GM19438 (cell line): ENCODE measurements around the gene RUNX3.

Source experiments
- ATAC-seq: cut with Tn5 transposase; IDR thresholded peaks from one replicate; pipeline ENCODE4 v1.9.1; 2021; ENCODE audit warnings: low read depth; ENCODE audit not compliant: unreplicated experiment

Gene RUNX3

DNA sequence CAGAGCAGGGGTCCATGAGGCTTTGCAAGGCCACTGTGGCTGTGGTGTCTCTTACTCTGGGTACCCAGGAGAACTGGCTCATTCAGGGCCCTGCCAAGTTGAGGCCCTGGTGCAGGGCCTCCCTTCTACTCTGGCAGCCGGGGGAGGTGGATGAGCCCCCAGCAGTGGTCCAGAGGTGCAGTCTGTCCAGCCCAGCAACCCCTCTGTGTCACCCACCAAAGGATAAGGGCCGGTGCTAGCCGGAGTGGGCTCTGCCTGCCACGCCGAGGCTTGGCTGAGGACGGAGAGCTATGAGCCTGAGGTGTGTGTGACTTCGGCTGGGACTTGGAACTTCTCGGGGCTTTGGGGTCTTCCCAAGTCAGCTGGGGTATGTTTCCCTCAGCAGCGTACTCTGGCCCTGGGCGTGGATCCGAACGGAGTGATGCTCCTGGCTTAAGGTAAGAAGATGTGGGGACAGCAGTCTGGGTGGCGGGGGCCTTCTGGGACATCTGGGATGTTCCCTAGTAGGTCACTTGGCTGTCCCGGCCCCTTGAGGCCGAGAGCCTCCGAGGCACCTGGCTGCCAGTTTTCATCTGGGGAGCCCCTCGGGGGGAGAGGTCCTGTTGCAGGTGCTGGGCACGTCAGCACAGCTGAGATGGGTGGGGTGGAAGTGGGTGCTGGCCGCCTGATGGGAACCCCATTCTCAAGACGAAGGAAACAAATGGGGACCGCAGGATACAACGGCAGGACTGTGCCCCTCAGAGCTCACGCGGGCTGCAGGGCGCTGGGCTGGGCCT is 25.9 kb downstream of the RUNX3 start:
- ATAC-seq, result no peak

GRCh38 chr1:24903560-24903954 is 26.5 kb downstream of the RUNX3 start:
- no peak for ATAC-seq

- no peak for ATAC-seq
These were observed 27.0 kb downstream of the RUNX3 start for GRCh38 chr1:24903011-24903461.

DNA sequence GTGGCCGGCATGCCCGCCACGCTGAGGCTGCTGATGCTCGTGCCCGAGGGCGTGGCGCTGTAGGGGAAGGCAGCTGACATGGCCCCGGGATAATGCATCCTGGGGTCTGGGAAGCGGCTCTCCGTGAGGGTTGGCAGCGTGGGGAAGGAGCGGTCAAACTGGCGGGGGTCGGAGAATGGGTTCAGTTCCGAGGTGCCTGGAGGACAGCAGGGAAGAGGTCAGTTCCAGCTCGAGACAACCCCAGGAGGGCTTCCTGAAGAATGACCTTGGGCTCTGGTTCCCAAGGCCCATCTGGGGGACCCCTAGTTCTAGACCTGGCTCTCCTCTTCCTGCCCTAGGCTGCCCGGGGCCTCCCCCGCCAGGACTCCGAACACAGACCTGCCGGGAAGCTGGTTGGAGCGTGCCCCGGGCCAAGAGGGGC is 27.6 kb downstream of the RUNX3 start:
- ATAC-seq, result no peak

GRCh38 chr1:24901791-24902470 is 28.1 kb downstream of the RUNX3 start:
- no peak for ATAC-seq

DNA sequence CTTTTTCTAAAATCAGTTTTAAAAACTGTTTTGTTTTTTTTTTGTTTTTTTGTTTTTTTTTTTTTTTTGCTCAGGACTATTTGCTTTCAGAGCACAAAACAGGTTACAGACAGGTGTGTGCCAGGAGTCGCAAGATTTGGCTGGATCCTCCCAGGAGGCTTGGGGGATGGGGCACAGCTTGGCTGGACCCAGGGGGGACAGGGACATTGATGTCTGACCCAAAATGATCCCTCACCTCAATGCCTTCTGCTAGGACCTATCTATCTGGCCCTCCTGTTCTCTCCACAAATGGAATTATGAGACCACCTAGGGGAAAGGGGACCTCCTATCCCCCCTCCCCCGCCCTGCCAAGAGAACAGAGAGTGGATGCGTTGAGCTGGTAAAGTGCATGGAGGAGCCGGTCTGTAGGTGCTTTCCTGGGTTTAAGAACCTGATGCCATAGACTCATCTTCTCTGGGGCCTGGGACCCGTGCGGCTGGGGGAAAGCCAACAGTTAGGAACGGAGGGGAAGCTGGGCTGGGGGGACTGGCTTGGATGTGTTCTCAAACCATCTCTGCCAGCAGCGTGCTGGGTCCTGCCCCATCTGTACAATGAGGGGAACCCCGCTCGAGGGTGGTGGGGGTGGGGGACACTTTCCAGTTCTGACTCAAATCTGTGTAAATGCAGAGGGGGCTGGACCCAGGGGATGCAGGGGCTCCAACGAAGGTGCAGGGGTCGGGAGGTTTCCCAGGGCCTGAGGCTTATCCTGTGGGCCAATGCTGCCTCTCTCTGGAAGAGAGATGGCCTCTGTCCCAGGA is 28.9 kb downstream of the RUNX3 start:
- ATAC-seq, result no peak

DNA sequence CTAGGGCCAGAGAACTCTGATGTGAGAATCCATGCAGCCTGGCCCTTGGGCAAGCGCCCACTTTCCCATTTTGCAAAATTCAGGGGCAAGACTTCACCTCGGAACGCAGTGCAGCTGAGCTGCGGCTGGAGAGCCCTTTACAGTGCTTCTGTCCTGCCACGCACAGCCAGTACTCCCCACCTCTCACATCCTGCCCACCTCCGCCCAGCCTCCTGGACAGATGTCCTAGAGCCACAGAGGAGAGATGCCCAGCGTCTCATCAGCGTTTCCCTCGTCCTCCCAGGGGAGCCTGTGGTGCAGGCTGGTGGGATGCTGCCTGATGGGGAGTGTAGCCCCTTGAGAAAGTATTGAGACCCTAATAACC is 29.6 kb downstream of the RUNX3 start:
- no peak for ATAC-seq

DNA sequence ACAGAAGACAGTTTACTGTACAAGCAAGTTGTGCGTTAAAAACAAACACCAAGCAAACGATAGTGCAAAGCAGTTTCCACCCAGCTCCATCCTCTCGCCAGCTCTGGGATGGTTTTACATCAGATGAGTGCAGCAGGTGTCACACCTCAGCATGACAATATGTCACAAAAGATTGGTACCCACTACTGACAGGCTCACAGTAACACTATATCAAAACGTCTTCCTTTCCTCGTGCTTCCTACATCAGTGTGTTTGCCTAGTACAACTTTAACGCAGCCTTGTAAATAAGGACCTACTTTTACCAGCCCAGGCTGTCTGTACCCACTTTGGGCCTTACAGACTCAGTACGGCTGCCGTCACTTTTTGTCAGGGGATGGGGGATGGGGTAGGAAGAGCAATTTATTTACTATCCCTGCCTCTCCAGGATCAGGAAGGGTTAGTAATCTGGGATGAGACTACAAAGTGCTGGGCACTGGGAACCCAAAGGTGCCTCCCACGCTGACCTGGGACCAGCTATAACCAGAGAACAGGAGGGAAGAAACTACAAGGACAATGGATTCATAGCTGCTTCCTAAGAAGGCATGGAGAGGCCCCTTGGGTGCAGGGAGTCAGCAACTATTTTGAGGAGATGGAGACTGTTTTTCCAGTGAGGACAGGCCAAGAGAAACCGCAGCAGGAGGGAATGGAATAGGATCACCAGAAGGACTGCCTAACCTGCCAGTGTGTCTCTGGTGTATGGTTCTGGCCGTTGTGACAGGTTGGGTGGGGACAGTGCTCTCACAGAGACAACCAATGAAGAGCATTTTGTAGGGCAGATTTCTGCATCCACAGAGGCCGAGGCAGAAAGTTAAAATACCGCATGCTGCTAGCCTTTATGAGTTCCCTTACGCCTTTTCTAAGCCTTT is 30.2 kb downstream of the RUNX3 start:
- no peak for ATAC-seq

- no peak for ATAC-seq
These were observed 31.1 kb downstream of the RUNX3 start for GRCh38 chr1:24898909-24899439.

- ATAC-seq, result no peak
These were observed 31.7 kb downstream of the RUNX3 start for GRCh38 chr1:24898152-24898908.

GRCh38 chr1:24897263-24898151 is 32.6 kb downstream of the RUNX3 start:
- ATAC-seq, result no peak

- no peak for ATAC-seq
These were observed 33.3 kb downstream of the RUNX3 start for GRCh38 chr1:24896596-24897262.

GRCh38 chr1:24896176-24896575 is 33.9 kb downstream of the RUNX3 start:
- ATAC-seq, result no peak

DNA sequence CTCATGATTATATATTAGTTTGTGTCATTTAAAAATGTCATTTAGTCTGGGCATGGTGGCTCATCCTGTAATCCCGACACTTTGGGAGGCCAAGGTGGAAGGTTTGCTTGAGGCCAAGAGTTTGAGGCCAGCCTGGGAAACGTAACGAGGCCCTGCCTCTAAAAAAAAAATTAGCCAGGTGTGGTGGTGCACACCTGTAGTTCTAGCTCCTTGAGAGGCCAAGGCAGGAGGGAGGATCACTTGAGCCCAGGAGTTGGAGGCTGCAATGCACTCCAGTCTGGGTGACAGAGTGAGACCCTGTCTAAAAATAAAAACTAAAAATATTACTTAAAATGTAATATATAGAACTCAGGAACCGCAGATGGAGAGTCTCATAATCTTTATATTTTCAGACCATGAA is 34.6 kb downstream of the RUNX3 start:
- ATAC-seq, result no peak

GRCh38 chr1:24894002-24894401 is 36.1 kb downstream of the RUNX3 start:
- ATAC-seq, result no peak

GRCh38 chr1:24893431-24893830 is 36.6 kb downstream of the RUNX3 start:
- no peak for ATAC-seq

- ATAC-seq, result no peak
These were observed 37.6 kb downstream of the RUNX3 start for GRCh38 chr1:24892188-24893153.
